Mesenchymal stem cell (in vitro differentiated cells and primary cell): ENCODE results near the gene RGMB.

Source experiments
- DNase-seq: peaks from one replicate; pipeline ENCODE4 v3.0.0-alpha.2; 2013
- H2AFZ ChIP-seq: one replicate; pipeline ENCODE4 v1.6.1; 2013; ENCODE audit warnings: low read depth, mild to moderate bottlenecking, control low read depth, inconsistent platforms, low read length, moderate library complexity
- H2AK5ac ChIP-seq: 2 replicates; pipeline ENCODE4 v1.6.1; 2013; ENCODE audit warnings: low read length, moderate library complexity, mild to moderate bottlenecking, inconsistent platforms; ENCODE audit not compliant: severe bottlenecking
- H2BK120ac ChIP-seq: one replicate; pipeline ENCODE4 v1.6.1; 2013; ENCODE audit warnings: low read depth, mild to moderate bottlenecking, inconsistent platforms, low read length, moderate library complexity
- H2BK12ac ChIP-seq, 2 experiments: one replicate each; pipeline ENCODE4 v1.6.1; 2013; ENCODE audit warnings: inconsistent platforms in 2 of 2, low read length in 2 of 2, mild to moderate bottlenecking in 2 of 2, moderate library complexity in 2 of 2, control low read depth in 1 of 2
- H2BK15ac ChIP-seq: one replicate; pipeline ENCODE4 v1.6.1; 2013; ENCODE audit warnings: mild to moderate bottlenecking, low read depth, inconsistent platforms; ENCODE audit not compliant: poor library complexity, severe bottlenecking
- H2BK5ac ChIP-seq: 2 replicates; pipeline ENCODE4 v1.6.1; 2013; ENCODE audit warnings: low read depth, mild to moderate bottlenecking, low read length, control low read depth, inconsistent platforms; ENCODE audit not compliant: poor library complexity, severe bottlenecking
- H3K14ac ChIP-seq, 2 experiments: one replicate each; pipeline ENCODE4 v1.6.1; 2013; ENCODE audit warnings: inconsistent platforms in 2 of 2, low read length in 2 of 2, control low read depth in 1 of 2, mild to moderate bottlenecking in 1 of 2, moderate library complexity in 1 of 2
- H3K18ac ChIP-seq, 2 experiments: one replicate each; pipeline ENCODE4 v1.6.1; 2013; ENCODE audit warnings: inconsistent platforms in 2 of 2, low read length in 2 of 2, control low read depth in 1 of 2, low read depth in 1 of 2, mild to moderate bottlenecking in 1 of 2
- H3K23ac ChIP-seq, 2 experiments: one replicate each; pipeline ENCODE4 v1.6.1; 2013; ENCODE audit warnings: inconsistent platforms in 2 of 2, low read length in 2 of 2, mild to moderate bottlenecking in 2 of 2, moderate library complexity in 2 of 2, control low read depth in 1 of 2
- H3K27ac ChIP-seq: 2 replicates; pipeline ENCODE4 v1.5.1; 2013; ENCODE audit warnings: mild to moderate bottlenecking, moderate library complexity, low read length, control low read depth, inconsistent platforms; ENCODE audit not compliant: poor library complexity, severe bottlenecking
- H3K27me3 ChIP-seq, 2 experiments: 2 replicates each; pipeline versions ENCODE4 v1.6.1 to v1.7.0; 2013; ENCODE audit warnings: low read length in 2 of 2, mild to moderate bottlenecking in 2 of 2, moderate library complexity in 2 of 2, control low read depth in 1 of 2, inconsistent platforms in 1 of 2; ENCODE audit not compliant: control insufficient read depth in 1 of 2, insufficient read depth in 1 of 2
- H3K36me3 ChIP-seq, 2 experiments: 2 replicates each; pipeline versions ENCODE4 v1.6.1 to v1.7.0; 2013; ENCODE audit warnings: low read length in 2 of 2, control low read depth in 1 of 2, inconsistent platforms in 1 of 2, low read depth in 1 of 2, mild to moderate bottlenecking in 1 of 2; ENCODE audit not compliant: insufficient read depth in 2 of 2, control insufficient read depth in 1 of 2
- H3K4ac ChIP-seq, 2 experiments: one replicate each; pipeline ENCODE4 v1.6.1; 2013; ENCODE audit warnings: inconsistent platforms in 2 of 2, low read length in 2 of 2, mild to moderate bottlenecking in 2 of 2, moderate library complexity in 2 of 2, control low read depth in 1 of 2, low read depth in 1 of 2
- H3K4me1 ChIP-seq: 2 replicates; pipeline ENCODE4 v1.6.1; 2013; ENCODE audit warnings: low read depth, low read length, control low read depth; ENCODE audit not compliant: control insufficient read depth, insufficient read depth
- H3K4me2 ChIP-seq: 2 replicates; pipeline ENCODE4 v1.6.1; 2013; ENCODE audit warnings: low read length, mild to moderate bottlenecking, inconsistent platforms; ENCODE audit not compliant: poor library complexity, severe bottlenecking
- H3K4me3 ChIP-seq, 2 experiments: 2 replicates each; pipeline versions ENCODE4 v1.5.1 to v1.7.0; 2013; ENCODE audit warnings: low read length in 2 of 2, mild to moderate bottlenecking in 2 of 2, control low read depth in 1 of 2, low read depth in 1 of 2; ENCODE audit not compliant: insufficient read depth in 1 of 2
- H3K79me1 ChIP-seq: replicated peaks from 2 replicates; pipeline ENCODE4 v1.6.1; 2013; ENCODE audit warnings: mild to moderate bottlenecking, control low read depth, low read length, inconsistent platforms; ENCODE audit not compliant: poor library complexity, severe bottlenecking
- H3K9ac ChIP-seq: 2 replicates; pipeline ENCODE4 v1.7.0; 2013; ENCODE audit warnings: mild to moderate bottlenecking, low read length, moderate library complexity
- H3K9me3 ChIP-seq: 2 replicates; pipeline ENCODE4 v1.7.0; 2013; ENCODE audit warnings: mild to moderate bottlenecking, low read length; ENCODE audit not compliant: control insufficient read depth
- H4K8ac ChIP-seq: one replicate; pipeline ENCODE4 v1.6.1; 2013; ENCODE audit warnings: inconsistent platforms, mild to moderate bottlenecking, low read length, moderate library complexity
- H4K91ac ChIP-seq: one replicate; pipeline ENCODE4 v1.6.1; 2013; ENCODE audit warnings: mild to moderate bottlenecking, low read length, inconsistent platforms
- WGBS: methylation state at CpG from one replicate; pipeline ENCODE4 v1.1.7; 2013; ENCODE audit warnings: mixed read lengths; 5-methylcytosine and 5-hydroxymethylcytosine counted together

The RGMB gene

DNA sequence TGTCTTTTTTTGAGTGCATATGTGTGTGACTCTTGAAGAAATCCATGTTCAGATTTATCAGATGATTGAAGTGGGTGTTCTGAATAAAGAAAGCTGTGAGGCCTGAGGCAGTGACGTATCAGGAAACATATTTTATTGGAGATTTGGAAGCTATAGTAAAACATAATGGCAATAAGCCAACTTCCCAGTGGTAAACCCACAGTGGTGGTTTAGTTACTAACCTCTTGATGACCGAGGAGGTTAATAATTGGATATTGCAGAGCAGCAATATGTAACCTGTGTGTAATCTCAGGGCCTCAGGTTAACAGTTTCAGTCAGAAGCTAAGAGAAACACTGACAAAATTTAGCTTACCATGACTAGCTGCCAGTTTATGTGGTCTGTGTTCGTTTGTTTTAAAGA lies 6.9 kb downstream of the RGMB start:
- Histone ChIP-seq H3K14ac (no peak overlapping the region), H3K18ac (no peak overlapping the region), H2BK12ac (no peak overlapping the region), H4K91ac (no peak overlapping the region), H3K27me3 (no peaks in the 10 kb centered on the region), H3K9me3 (no peaks in the 10 kb centered on the region), H2BK5ac (no peak overlapping the region), H3K4ac (no peak overlapping the region), H3K4me1 (peaks cover 11% of the 10 kb centered on the region), H3K27ac (peak overlapping the region; percentile 15), H3K36me3 (peaks cover 20 to 97% of the 10 kb centered on the region in 2 experiments), H3K4me2 (peak overlapping the region; percentile 27), H2BK120ac (no peak overlapping the region), H3K9ac (peak overlapping the region; percentile 76), H2BK15ac (no peak overlapping the region), H3K79me1 (no peaks in the 10 kb centered on the region), H3K4me3 (peak overlapping the region in 1 of 2 experiments; percentile 69), H2AK5ac (no peak overlapping the region), H3K23ac (no peak overlapping the region), H4K8ac (no peak overlapping the region), H2AFZ (no peak overlapping the region)
- WGBS, result 94% methylated on average over 3 of the region's 3 CpGs
- no peak for DNase-seq

DNA sequence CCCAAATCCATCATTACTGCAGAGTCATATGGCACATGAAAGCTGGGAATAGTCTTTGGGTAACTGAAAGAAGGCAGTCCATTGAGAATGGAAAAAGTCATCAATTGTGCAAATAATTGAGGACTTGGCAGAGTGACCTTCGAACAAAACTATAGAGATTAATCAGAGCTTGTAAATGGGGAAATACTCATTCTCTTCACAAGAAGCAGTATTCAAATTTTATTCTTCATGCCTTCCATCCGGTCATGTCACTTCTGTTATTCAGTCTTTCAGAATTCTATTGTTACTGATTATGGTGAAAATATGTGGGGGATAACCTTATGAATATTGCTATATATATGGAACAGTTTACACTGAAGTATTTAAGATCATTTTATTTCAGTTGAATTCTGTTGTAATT lies 8.1 kb downstream of the RGMB start:
- Histone ChIP-seq H4K8ac (no peak overlapping the region), H3K4me2 (no peak overlapping the region), H3K36me3 (peaks cover 20 to 97% of the 10 kb centered on the region in 2 experiments), H3K79me1 (no peaks in the 10 kb centered on the region), H3K9ac (no peak overlapping the region), H3K14ac (no peak overlapping the region), H2BK12ac (no peak overlapping the region), H3K23ac (no peak overlapping the region), H2BK15ac (no peak overlapping the region), H2BK120ac (no peak overlapping the region), H2AK5ac (no peak overlapping the region), H3K9me3 (no peaks in the 10 kb centered on the region), H4K91ac (no peak overlapping the region), H3K4me1 (peaks cover 13% of the 10 kb centered on the region), H3K27me3 (no peaks in the 10 kb centered on the region), H2BK5ac (no peak overlapping the region), H3K4me3 (peak overlapping the region in 1 of 2 experiments; percentile 69), H3K4ac (no peak overlapping the region), H3K18ac (no peak overlapping the region), H2AFZ (no peak overlapping the region), H3K27ac (no peak overlapping the region)
- no peak for DNase-seq
- no CpG with 5 or more reads among the region's 2 CpGs for WGBS

DNA sequence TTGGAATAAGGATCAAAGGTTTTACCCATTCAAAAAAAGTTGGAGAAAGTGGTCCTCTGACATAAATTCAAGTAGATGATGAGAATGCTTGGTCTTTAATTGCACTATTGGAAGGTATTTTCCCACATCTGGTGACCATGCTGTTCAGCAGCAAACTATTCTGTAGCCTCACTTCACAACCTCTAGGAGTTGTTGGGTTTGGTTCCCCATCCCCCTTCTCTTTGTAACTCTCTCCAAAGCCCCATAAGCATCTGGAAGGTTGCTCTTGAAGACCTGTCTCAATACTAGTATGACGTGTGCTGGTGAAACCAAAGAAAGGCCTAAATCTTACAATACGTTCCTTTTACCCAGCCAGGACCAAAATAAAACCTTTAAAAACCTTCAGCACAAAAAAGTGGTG lies 8.5 kb downstream of the RGMB start:
- H3K27me3 ChIP-seq, result no peaks in the 10 kb centered on the region
- no peak overlapping the region for H4K8ac ChIP-seq
- H3K4me1 ChIP-seq, result peaks cover 13% of the 10 kb centered on the region
- H3K4ac ChIP-seq, result no peak overlapping the region
- H2BK120ac ChIP-seq, result no peak overlapping the region
- 100% methylated on average over 1 of the region's 2 CpGs for WGBS
- H3K4me2 ChIP-seq, result no peak overlapping the region
- H3K36me3 ChIP-seq, result peaks cover 20 to 98% of the 10 kb centered on the region in 2 experiments
- H2BK12ac ChIP-seq, result no peak overlapping the region
- no peak overlapping the region for H4K91ac ChIP-seq
- no peak overlapping the region for H2AFZ ChIP-seq
- no peak overlapping the region for H2BK5ac ChIP-seq
- H3K79me1 ChIP-seq, result no peaks in the 10 kb centered on the region
- H3K18ac ChIP-seq, result no peak overlapping the region
- H3K4me3 ChIP-seq, result peak overlapping the region in 1 of 2 experiments; percentile 69
- H2BK15ac ChIP-seq, result no peak overlapping the region
- no peak overlapping the region for H2AK5ac ChIP-seq
- H3K14ac ChIP-seq, result no peak overlapping the region
- no peaks in the 10 kb centered on the region for H3K9me3 ChIP-seq
- no peak for DNase-seq
- no peak overlapping the region for H3K9ac ChIP-seq
- no peak overlapping the region for H3K27ac ChIP-seq
- no peak overlapping the region for H3K23ac ChIP-seq

DNA sequence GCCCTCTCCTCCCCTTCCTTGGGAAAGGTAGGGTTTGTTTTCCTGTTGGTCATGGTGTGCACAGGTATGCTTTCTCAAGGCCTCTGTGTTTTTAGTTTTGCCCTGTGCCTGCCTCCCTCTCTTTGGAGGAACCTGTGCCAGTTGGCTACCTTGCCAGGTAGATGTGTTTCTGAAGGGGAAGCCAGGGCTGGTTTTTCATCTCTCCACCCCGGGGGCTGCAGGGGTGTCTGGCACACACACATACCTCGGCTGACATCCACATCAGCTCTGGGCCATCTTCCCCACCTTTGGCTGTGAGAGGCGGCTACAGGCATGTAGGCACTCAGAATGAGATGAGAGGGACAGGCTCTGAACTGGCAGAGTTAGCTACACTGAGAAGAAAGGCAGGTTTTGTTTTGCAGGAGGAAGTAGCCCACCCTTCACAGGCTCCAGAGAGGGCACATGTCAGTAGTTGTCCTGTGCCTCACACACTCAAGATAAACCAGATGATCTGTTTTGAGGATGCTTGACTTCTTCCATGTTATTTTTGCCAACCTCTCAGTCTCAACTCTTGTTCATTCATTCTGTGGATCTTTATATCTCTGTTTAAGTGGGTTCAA lies 9.7 kb downstream of the RGMB start:
- Histone ChIP-seq H2BK15ac (no peak overlapping the region), H3K36me3 (peaks cover 28 to 99% of the 10 kb centered on the region in 2 experiments), H3K4me3 (peak overlapping the region in 1 of 2 experiments; percentile 57), H2BK120ac (no peak overlapping the region), H3K4ac (no peak overlapping the region), H2BK12ac (no peak overlapping the region), H3K4me2 (no peak overlapping the region), H2AFZ (no peak overlapping the region), H2BK5ac (no peak overlapping the region), H3K9me3 (no peaks in the 10 kb centered on the region), H2AK5ac (no peak overlapping the region), H3K18ac (no peak overlapping the region), H3K14ac (no peak overlapping the region), H3K27me3 (no peaks in the 10 kb centered on the region), H3K27ac (no peak overlapping the region), H3K79me1 (peaks cover 4% of the 10 kb centered on the region), H4K91ac (no peak overlapping the region), H3K4me1 (peaks cover 15% of the 10 kb centered on the region), H3K23ac (peak overlapping the region in 1 of 2 experiments; percentile 56), H4K8ac (no peak overlapping the region), H3K9ac (no peak overlapping the region)
- no peak for DNase-seq
- 100% methylated on average over 1 of the region's 3 CpGs for WGBS
